GM12891 (cell line): ENCODE results near the gene MED12L.
"Not testable (repeated sequence)": the region's sequence is repeated elsewhere in the genome, so short reads cannot be mapped to it uniquely, and the experiment has no call there.

Experiments used
- DNase-seq: peaks from one replicate; pipeline ENCODE4 v3.0.0; 2011; ENCODE audit warnings: low spot score; ENCODE audit not compliant: insufficient read length
- FAIRE-seq: peaks from 2 replicates; lab custom pipeline; 2011; peaks lifted over from hg19 to GRCh38; lab: Jason Lieb, UNC
- PAX5 ChIP-seq: IDR thresholded peaks from 2 replicates; pipeline ENCODE4 v1.6.1; 2011; ENCODE audit warnings: low read length, moderate library complexity, mild to moderate bottlenecking; ENCODE audit not compliant: insufficient read depth, severe bottlenecking
- POLR2A ChIP-seq: IDR thresholded peaks from 2 replicates; pipeline ENCODE4 v1.6.1; 2011; ENCODE audit warnings: low read depth, low read length, control low read depth
- POLR2AphosphoS5 ChIP-seq: IDR thresholded peaks from 2 replicates; pipeline ENCODE4 v1.6.1; 2011; ENCODE audit warnings: low read depth, low read length, control low read depth
- POU2F2 ChIP-seq: IDR thresholded peaks from 2 replicates; pipeline ENCODE4 v1.6.1; 2011; ENCODE audit warnings: low read depth, mild to moderate bottlenecking, control low read depth, low read length, moderate library complexity
- SPI1 ChIP-seq: IDR thresholded peaks from 2 replicates; pipeline ENCODE4 v1.6.1; 2011; ENCODE audit warnings: low read depth, low read length, control low read depth
- TAF1 ChIP-seq: IDR thresholded peaks from 2 replicates; pipeline ENCODE4 v1.6.1; 2011; ENCODE audit warnings: low read depth, low read length, control low read depth

Gene MED12L

GRCh38 chr3:151169948-151170679 lies 84.7 kb downstream of the MED12L start:
- not testable (repeated sequence) for DNase-seq
- TF ChIP-seq POU2F2: 0 out of 2 replicates have a peak, but pooled peaks have one; percentile 21
- peak; percentile 77 for FAIRE-seq

- DNase-seq (no peak), FAIRE-seq (peak; percentile 71)
- no peak for TF ChIP-seq POLR2AphosphoS5
- TF ChIP-seq SPI1: peak; percentile 72
- TF ChIP-seq POLR2A: no peak
Measured at GRCh38 chr3:151171145-151171757, 85.8 kb downstream of the MED12L start.

DNA sequence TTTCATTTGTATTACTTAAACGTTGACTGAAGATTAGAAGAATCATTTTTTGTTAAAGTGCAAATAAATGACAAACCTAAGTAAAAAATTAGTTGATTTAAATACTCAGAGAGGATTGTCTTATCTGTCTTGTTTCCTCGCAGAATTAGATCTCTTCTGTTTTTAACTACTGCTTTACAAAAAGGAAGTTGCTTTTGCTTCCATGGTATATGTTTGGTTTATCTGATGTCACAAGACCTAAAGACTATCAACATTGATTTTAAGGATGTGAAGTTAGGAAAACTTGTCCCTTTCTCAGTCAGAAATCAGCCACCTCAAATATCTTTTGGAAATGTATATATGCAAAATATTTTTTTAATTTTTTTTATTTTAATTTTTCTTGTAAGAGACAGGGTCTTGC lies 88.9 kb downstream of the MED12L start:
- FAIRE-seq (no peak), DNase-seq (no peak)
- TF ChIP-seq POLR2A: no peak
- TF ChIP-seq SPI1: no peak
- no peak for TF ChIP-seq TAF1
- TF ChIP-seq PAX5: no peak
- TF ChIP-seq POLR2AphosphoS5: no peak
- TF ChIP-seq POU2F2: no peak

- TF ChIP-seq POLR2AphosphoS5 (no peak), SPI1 (no peak), TAF1 (no peak), PAX5 (no peak), POLR2A (no peak), POU2F2 (no peak)
- no peak for FAIRE-seq
- DNase-seq: no peak
Measured at GRCh38 chr3:151175952-151176351, 90.5 kb downstream of the MED12L start.

DNA sequence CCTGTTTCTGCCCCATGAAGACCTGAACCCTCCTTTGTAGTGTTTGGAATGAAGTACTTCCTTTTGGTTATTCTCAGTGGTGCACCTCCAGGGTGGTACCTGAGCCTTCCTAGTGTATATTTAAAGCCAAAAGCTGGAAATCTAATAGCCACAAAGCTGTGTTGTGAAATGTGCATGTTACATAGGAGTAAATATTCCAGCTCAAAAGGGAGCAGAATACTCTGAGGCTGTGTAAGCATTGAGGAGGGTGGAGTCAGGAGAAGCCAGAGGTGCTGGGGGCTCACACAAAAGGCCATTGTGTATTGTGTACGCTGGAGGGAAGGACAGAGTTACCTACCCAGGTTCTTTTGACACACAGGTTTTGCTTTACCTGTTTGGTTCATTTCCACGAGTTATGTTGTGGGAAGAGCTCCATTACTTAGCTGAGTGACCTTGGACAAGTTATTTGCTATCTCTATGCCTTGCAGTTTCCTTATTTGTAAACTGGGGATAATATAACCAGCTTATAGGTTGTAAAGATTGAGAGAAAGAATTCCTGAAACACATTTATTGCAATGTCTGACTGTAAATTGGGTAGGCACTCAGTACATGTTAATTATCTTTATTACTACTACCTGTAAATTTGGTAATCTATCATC lies 92.9 kb downstream of the MED12L start:
- FAIRE-seq (no peak), DNase-seq (no peak)
- TF ChIP-seq POLR2AphosphoS5 (no peak), TAF1 (no peak), POU2F2 (no peak), SPI1 (no peak), PAX5 (no peak), POLR2A (no peak)

DNA sequence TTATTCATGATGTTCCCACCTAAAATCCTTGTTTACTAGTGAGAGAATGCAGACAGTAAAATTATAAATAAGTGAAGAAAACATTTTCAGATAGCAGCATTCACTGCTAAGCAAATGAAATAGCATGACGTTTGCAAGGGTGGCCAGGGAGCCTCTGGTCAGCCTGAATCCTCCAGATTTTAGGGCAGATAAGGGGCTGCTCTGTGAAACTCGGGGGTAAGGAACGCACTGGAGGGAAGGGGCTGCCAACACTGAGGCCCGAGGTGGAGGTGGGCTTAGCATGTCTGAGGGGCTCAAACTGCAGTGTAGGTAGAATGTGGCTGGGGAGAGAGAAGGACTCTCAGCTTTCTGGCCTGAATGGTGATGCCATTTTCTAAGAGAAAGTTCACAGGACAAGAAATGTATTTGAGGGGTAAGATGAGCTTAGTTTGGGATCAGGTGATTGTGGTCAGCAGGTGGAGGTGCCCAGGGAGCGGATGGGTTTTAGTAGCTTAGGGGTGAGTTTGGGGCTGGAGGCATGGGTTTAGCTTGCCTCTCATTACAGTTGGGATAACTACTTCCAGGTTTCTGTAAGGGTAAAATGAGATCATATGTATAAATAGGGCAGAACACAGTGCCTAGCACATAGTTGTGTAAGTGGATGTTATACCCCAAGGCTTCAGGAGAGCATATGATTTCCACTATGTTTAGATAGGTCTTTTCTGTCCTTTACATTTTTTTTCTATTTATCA lies 97.0 kb downstream of the MED12L start:
- TF ChIP-seq TAF1 (no peak), SPI1 (no peak), POLR2A (no peak), PAX5 (no peak), POU2F2 (no peak), POLR2AphosphoS5 (no peak)
- no peak for DNase-seq
- FAIRE-seq: no peak

- no peak for FAIRE-seq
- TF ChIP-seq POU2F2: no peak
- TF ChIP-seq TAF1: no peak
- TF ChIP-seq SPI1: no peak
- no peak for TF ChIP-seq PAX5
- no peak for TF ChIP-seq POLR2A
- no peak for TF ChIP-seq POLR2AphosphoS5
- no peak for DNase-seq
Measured at GRCh38 chr3:151183265-151183671, 97.8 kb downstream of the MED12L start.

- FAIRE-seq (no peak), DNase-seq (no peak)
- no peak for TF ChIP-seq SPI1
- TF ChIP-seq POLR2A: no peak
- no peak for TF ChIP-seq PAX5
- no peak for TF ChIP-seq POU2F2
- TF ChIP-seq POLR2AphosphoS5: no peak
- TF ChIP-seq TAF1: no peak
Measured at GRCh38 chr3:151191095-151191494, 105.6 kb downstream of the MED12L start.

- FAIRE-seq (peak; percentile 20), DNase-seq (no peak)
- no peak for TF ChIP-seq SPI1
- TF ChIP-seq POLR2AphosphoS5: no peak
- no peak for TF ChIP-seq TAF1
- TF ChIP-seq PAX5: no peak
- TF ChIP-seq POLR2A: no peak
- TF ChIP-seq POU2F2: no peak
Measured at GRCh38 chr3:151192545-151192944, 107.1 kb downstream of the MED12L start.

DNA sequence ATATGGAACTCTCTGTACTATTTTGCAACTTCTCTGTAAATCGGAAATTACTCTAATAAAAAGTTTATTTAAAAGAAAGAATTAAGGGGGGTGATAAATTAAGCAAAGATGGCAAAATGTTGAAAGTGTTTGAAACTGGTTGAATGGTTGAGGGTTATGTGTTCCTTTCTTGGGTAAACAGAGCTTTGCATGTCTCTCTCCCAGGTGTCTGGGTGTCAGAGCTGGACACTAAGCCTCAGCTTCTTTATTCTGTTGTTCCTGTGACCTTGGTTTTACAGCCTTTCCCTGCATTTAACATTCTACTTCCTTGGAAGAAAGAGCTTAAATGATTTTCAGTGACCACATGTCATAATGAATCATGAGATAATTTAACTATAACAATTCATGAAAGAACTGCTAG lies 110.4 kb downstream of the MED12L start:
- TF ChIP-seq PAX5 (no peak), POU2F2 (no peak), SPI1 (no peak), POLR2AphosphoS5 (no peak), TAF1 (no peak), POLR2A (no peak)
- no peak for DNase-seq
- FAIRE-seq: no peak
